Measurements from ENCODE around the gene DHODH.

DNA sequence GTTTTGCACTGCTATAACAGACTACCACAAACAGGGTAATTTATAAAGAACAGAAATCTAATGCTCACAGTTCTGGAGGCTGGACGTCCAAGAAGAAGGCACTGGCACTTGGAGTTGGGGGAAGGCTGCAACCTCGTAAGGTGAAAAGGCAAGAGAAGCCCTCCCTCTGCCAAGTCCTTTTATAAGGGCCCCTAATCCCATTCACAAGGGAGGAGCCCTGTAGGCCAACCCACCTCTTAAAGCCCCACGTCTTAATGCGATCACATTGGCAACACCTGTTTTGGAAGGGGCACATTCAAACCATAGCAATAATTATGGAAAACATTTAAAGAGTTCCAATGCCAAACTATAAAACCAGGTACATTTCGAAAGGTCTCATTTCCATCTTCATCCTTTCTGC, 13.5 kb upstream of the DHODH start:
- TF ChIP-seq, protein P1, sequence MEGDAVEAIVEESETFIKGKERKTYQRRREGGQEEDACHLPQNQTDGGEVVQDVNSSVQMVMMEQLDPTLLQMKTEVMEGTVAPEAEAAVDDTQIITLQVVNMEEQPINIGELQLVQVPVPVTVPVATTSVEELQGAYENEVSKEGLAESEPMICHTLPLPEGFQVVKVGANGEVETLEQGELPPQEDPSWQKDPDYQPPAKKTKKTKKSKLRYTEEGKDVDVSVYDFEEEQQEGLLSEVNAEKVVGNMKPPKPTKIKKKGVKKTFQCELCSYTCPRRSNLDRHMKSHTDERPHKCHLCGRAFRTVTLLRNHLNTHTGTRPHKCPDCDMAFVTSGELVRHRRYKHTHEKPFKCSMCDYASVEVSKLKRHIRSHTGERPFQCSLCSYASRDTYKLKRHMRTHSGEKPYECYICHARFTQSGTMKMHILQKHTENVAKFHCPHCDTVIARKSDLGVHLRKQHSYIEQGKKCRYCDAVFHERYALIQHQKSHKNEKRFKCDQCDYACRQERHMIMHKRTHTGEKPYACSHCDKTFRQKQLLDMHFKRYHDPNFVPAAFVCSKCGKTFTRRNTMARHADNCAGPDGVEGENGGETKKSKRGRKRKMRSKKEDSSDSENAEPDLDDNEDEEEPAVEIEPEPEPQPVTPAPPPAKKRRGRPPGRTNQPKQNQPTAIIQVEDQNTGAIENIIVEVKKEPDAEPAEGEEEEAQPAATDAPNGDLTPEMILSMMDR (IDR thresholded peaks at IDR 0.05) = no peak
- TF ChIP-seq POLR2A (IDR thresholded peaks at IDR 0.05) = no peak

All from tibial nerve (tissue), 3 donors.